HepG2 (cell line): ENCODE data around the gene MAPK8IP1. TPM values are rescaled to one million over a fixed set of nuclear protein-coding genes. Genes with fewer than 3 reads are reported as not detected.

Experiments
- ATAC-seq: fragments of 200-7000 bp; cut with Tn5 transposase; 3 replicates; pipeline ENCODE4 v1.9.1; 2020; ENCODE audit warnings: mild to moderate bottlenecking, moderate library complexity
- BruUV-seq: library from RNA; stranded (reverse); fragments of 400-500 nt; replicated peaks from 2 replicates; lab custom pipeline; 2021; lab: Mats Ljungman, UMichigan
- CTCF ChIA-PET: fragments of 300-600 bp; formaldehyde crosslinking; extraction: SDS; loops from one replicate; lab custom pipeline; 2021; ENCODE audit warnings: low total read pairs, inconsistent platforms, low intra/inter-chr PET ratio; lab: Yijun Ruan, JAX
- POLR2A ChIA-PET: fragments of 350-600 bp; sonication (Branson Sonifier 250); formaldehyde crosslinking; loops from one replicate; lab custom pipeline; 2020; ENCODE audit warnings: antibody characterized with exemption, inconsistent platforms; lab: Yijun Ruan, JAX
- DNase-seq: peaks from one replicate; pipeline ENCODE4 v3.0.0-alpha.2; 2015; ENCODE audit warnings: low spot score
- FAIRE-seq: peaks from 3 replicates; lab custom pipeline; 2011; peaks lifted over from hg19 to GRCh38; lab: Jason Lieb, UNC
- H2AFZ ChIP-seq: one replicate; pipeline ENCODE4 v1.6.1; 2011; ENCODE audit warnings: low read length, inconsistent platforms
- H3K27ac ChIP-seq: fragments of 300-600 bp; 3 replicates; pipeline ENCODE4 v1.8.0; 2011; ENCODE audit warnings: mixed run types, mild to moderate bottlenecking, mixed read lengths, low read length, inconsistent platforms; ENCODE audit not compliant: insufficient read depth; ENCODE audit errors: extremely low read length
- H3K27me3 ChIP-seq, 2 experiments: fragments of 200-600 bp in 1 of 2; 2 replicates in 1 of 2; 3 replicates in 1 of 2; pipeline versions ENCODE4 v1.6.0 to v1.8.0; 2011; ENCODE audit warnings: low read length in 2 of 2, mild to moderate bottlenecking in 2 of 2, moderate library complexity in 2 of 2, inconsistent platforms in 1 of 2; ENCODE audit not compliant: insufficient read depth in 2 of 2, control insufficient read depth in 1 of 2
- H3K36me3 ChIP-seq, 2 experiments: fragments of 200-600 bp in 1 of 2; replicated peaks in 1 of 2; 2 replicates in 1 of 2; 3 replicates in 1 of 2; pipeline versions ENCODE4 v1.5.1 to v1.8.0; 2011; ENCODE audit warnings: low read length in 2 of 2, inconsistent platforms in 1 of 2; ENCODE audit not compliant: insufficient read depth in 2 of 2, control insufficient read depth in 1 of 2
- H3K4me1 ChIP-seq: 2 replicates; pipeline ENCODE4 v1.5.1; 2012; ENCODE audit warnings: low read length, inconsistent platforms; ENCODE audit not compliant: insufficient read depth
- H3K4me2 ChIP-seq: 2 replicates; pipeline ENCODE4 v1.6.0; 2011; ENCODE audit warnings: low read depth, low read length, inconsistent platforms
- H3K4me3 ChIP-seq, 3 experiments: fragments of 200-600 bp in 1 of 3; sonication (generic), shearing (Covaris generic) in 1 of 3; replicated peaks in 1 of 3; 2 replicates each; pipeline ENCODE4 v1.5.1; 2011 to 2016; ENCODE audit warnings: low read length in 3 of 3, inconsistent platforms in 2 of 3, low read depth in 2 of 3, mild to moderate bottlenecking in 2 of 3, control low read depth in 1 of 3, mixed read lengths in 1 of 3; ENCODE audit not compliant: insufficient read depth in 1 of 3
- H3K79me2 ChIP-seq: one replicate; pipeline ENCODE4 v1.6.1; 2011; ENCODE audit warnings: low read length, inconsistent platforms; ENCODE audit not compliant: insufficient read depth
- H3K9ac ChIP-seq: 2 replicates; pipeline ENCODE4 v1.6.0; 2011; ENCODE audit warnings: mild to moderate bottlenecking, low read depth, low read length, inconsistent platforms; ENCODE audit not compliant: insufficient read depth
- H3K9me3 ChIP-seq: 2 replicates; pipeline ENCODE4 v1.5.1; 2012; ENCODE audit warnings: mild to moderate bottlenecking, low read length
- H4K20me1 ChIP-seq: 2 replicates; pipeline ENCODE4 v1.6.0; 2011; ENCODE audit warnings: inconsistent platforms, mild to moderate bottlenecking, low read length, moderate library complexity; ENCODE audit not compliant: insufficient read depth
- BRD4 ChIP-seq: sonication (generic); formaldehyde crosslinking; IDR thresholded peaks from 2 replicates; pipeline ENCODE4 v1.4.0; 2020; ENCODE audit warnings: missing genetic modification reagents
- HDAC1 ChIP-seq: sonication (generic); formaldehyde crosslinking; IDR thresholded peaks from 2 replicates; pipeline ENCODE4 v1.5.1; 2020; ENCODE audit warnings: mild to moderate bottlenecking, missing genetic modification reagents
- KMT2B ChIP-seq: IDR thresholded peaks from 2 replicates; pipeline ENCODE4 v1.6.1; 2016; ENCODE audit warnings: missing genetic modification reagents, missing compliant biosample characterization
- NFATC3 ChIP-seq: sonication (generic); formaldehyde crosslinking; IDR thresholded peaks from 2 replicates; pipeline ENCODE4 v1.5.1; 2020; ENCODE audit warnings: mild to moderate bottlenecking, missing genetic modification reagents
- PCBP2 ChIP-seq: fragments of 200-400 bp; formaldehyde crosslinking; optimal IDR thresholded peaks from 2 replicates; pipeline ENCODE3; 2018; ENCODE audit warnings: low read length, low read depth; ENCODE audit not compliant: poor library complexity, severe bottlenecking
- REXO4 ChIP-seq: sonication (generic); formaldehyde crosslinking; IDR thresholded peaks from 2 replicates; pipeline ENCODE4 v1.8.0; 2022; ENCODE audit warnings: missing genetic modification reagents, mild to moderate bottlenecking, borderline replicate concordance
- RXRA ChIP-seq: sonication (generic); formaldehyde crosslinking; IDR thresholded peaks from 2 replicates; pipeline ENCODE4 v1.5.1; 2020; ENCODE audit warnings: missing genetic modification reagents
- TEAD2 ChIP-seq: sonication (generic); formaldehyde crosslinking; IDR thresholded peaks from 2 replicates; pipeline ENCODE4 v1.9.0; 2021; ENCODE audit warnings: missing genetic modification reagents
- THYN1 ChIP-seq: sonication (generic); formaldehyde crosslinking; IDR thresholded peaks from 2 replicates; pipeline ENCODE4 v1.8.1; 2023; ENCODE audit warnings: low read depth, mild to moderate bottlenecking, moderate library complexity, missing genetic modification reagents, borderline replicate concordance
- ZNF556 ChIP-seq: sonication (generic); formaldehyde crosslinking; IDR thresholded peaks from 2 replicates; pipeline ENCODE4 v1.4.0; 2020; ENCODE audit warnings: mild to moderate bottlenecking, missing genetic modification reagents, borderline replicate concordance
- ZNF589 ChIP-seq: sonication (generic); formaldehyde crosslinking; conservative IDR thresholded peaks from 2 replicates; pipeline ENCODE4 v1.8.0; 2022; ENCODE audit warnings: mild to moderate bottlenecking, moderate library complexity, missing genetic modification reagents
- WGBS: methylation state at CpG from one replicate; pipeline ENCODE4 v1.1.6; 2017; ENCODE audit warnings: low lambda C conversion rate; 5-methylcytosine and 5-hydroxymethylcytosine counted together
- in situ Hi-C: cut with HindIII; loops from 2 replicates; pipeline ENCODE4 v1.10.0; 2017; ENCODE audit warnings: low pct_unique_long_range_greater_than_20kb; ENCODE audit not compliant: extremely low pct_ligation_motif_present
- intact Hi-C: fragments of 100-400 bp; cut with micrococcal nuclease; formaldehyde crosslinking; loops from one replicate; pipeline ENCODE4 v1.10.0; 2022; ENCODE audit not compliant: unreplicated experiment
- polyA plus RNA-seq, 8 experiments: library from polyadenylated mRNA; depleted of rRNA in 3 of 8; stranded (reverse) in 7 of 8; unstranded in 1 of 8; fragments of >200 nt; fragmentation: Illumina TruSeq in 4 of 8; extraction: Trizol in 4 of 8; gene quantifications; 2 replicates each; pipeline versions ENCODE4 v1.2.1 to v1.2.3, GENCODE V29; 2011 to 2016; ENCODE audit warnings: low read depth in 4 of 8, missing spikeins in 1 of 8, mixed read lengths in 1 of 8; ENCODE audit not compliant: insufficient read depth in 1 of 8
- total RNA-seq, 5 experiments: library from RNA; depleted of rRNA; stranded (reverse); fragments of >200 nt; fragmentation: Illumina TruSeq; extraction: Trizol; gene quantifications; 2 replicates each; pipeline ENCODE4 v1.2.3, GENCODE V29; 2016; ENCODE audit warnings: low read depth in 1 of 5

Gene MAPK8IP1
- total and polyA plus RNA-seq, 2 of the 13 experiments (the other 11 are each of a cell fraction or from before 2014, with no cell fraction given), result 2.2 to 4.2 TPM

DNA sequence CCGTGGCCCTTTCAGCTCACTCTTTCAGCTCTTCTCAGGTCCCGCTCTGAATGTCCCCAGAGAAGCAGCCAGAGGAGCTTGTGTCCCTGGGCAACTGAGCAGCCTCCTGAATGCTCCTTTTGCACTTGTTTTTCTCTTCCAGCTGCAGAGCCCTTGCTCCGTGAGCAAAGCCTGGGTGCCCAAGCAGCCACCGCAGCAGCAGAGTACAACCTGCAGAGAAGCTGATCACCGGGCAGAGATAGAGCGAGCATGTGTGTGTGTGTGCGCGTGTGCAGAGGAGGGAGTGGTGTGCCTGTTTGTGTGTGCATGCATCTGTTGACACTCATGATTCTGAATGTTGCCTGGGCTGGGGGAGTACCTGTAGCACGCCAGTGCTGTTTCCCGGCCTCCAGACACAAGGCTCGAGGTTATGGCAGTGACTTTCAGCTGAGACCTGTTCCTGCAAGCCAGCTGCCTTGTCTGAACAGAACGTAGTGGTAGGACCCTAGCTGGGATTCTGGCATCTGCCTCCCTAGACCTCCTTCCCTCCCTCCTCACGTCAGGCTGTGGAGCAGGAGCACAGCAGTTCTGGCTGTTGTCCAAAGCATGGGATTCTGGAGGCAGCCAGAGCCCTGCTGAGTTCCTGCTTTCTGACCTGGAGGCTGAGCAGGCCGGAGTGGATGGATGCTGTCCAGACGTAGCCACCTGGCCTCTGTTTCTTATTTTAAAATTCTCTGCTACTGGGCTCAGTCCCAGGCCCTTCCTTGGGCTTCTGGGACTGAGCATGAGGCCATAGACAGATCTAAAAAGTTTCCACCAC lies 4.5 kb upstream of the MAPK8IP1 start:
- BruUV-seq, result no TSS peak
- ChIA-PET CTCF (no interaction called here), POLR2A (no interaction called here)
- Histone ChIP-seq H3K9ac (no peak overlapping the region), H3K9me3 (no peaks in the 10 kb centered on the region), H3K27me3 (no peaks in the 10 kb centered on the region), H4K20me1 (peaks cover 12% of the 10 kb centered on the region; the same call in 1 of the 2 replicates), H3K4me2 (no peak overlapping the region), H3K27ac (no peak overlapping the region), H3K36me3 (peaks cover 11 to 18% of the 10 kb centered on the region in 2 experiments), H3K4me1 (no peaks in the 10 kb centered on the region), H2AFZ (no peak overlapping the region), H3K4me3 (no peak overlapping the region), H3K79me2 (no peaks in the 10 kb centered on the region)
- intact Hi-C loops, result no loop called here
- TF ChIP-seq REXO4 (CRISPR knock-in tag) (no peak), TEAD2 (no peak), PCBP2 (no peak), THYN1 (CRISPR knock-in tag) (no peak), BRD4 (CRISPR knock-in tag) (no peak), KMT2B (CRISPR knock-in tag) (no peak), HDAC1 (no peak), RXRA (no peak), ZNF589 (CRISPR knock-in tag) (no peak), NFATC3 (CRISPR knock-in tag) (no peak), ZNF556 (CRISPR knock-in tag) (no peak)
- FAIRE-seq (no peak), DNase-seq (no peak), ATAC-seq (no peak)
- in situ Hi-C loops, result no loop called here
- WGBS, result 94% methylated on average over 12 of the region's 15 CpGs
